Measurements from ENCODE around the gene BICDL1.

The BICDL1 gene

GRCh38 chr12:120132054-120132836, 143.2 kb downstream of the BICDL1 start:
- Histone ChIP-seq H3K36me3 (ENCODE audit: control insufficient read depth, insufficient read depth, low read length) (peaks cover 92% of the 10 kb centered on the region), H3K27me3 (replicated peaks; ENCODE audit: control insufficient read depth, insufficient read depth, low read length, poor library complexity, severe bottlenecking) (no peaks in the 10 kb centered on the region), H3K4me3 (ENCODE audit: insufficient read depth, low read depth, low read length, poor library complexity, severe bottlenecking) (no peak overlapping the region), H3K9me3 (ENCODE audit: control insufficient read depth, low read length) (no peaks in the 10 kb centered on the region), H3K27ac (ENCODE audit: insufficient read depth, low read length, poor library complexity, severe bottlenecking) (no peak overlapping the region), H3K4me1 (ENCODE audit: control insufficient read depth, insufficient read depth, low read length, poor library complexity, severe bottlenecking) (no peaks in the 10 kb centered on the region)
- DNase-seq: no peak

DNA sequence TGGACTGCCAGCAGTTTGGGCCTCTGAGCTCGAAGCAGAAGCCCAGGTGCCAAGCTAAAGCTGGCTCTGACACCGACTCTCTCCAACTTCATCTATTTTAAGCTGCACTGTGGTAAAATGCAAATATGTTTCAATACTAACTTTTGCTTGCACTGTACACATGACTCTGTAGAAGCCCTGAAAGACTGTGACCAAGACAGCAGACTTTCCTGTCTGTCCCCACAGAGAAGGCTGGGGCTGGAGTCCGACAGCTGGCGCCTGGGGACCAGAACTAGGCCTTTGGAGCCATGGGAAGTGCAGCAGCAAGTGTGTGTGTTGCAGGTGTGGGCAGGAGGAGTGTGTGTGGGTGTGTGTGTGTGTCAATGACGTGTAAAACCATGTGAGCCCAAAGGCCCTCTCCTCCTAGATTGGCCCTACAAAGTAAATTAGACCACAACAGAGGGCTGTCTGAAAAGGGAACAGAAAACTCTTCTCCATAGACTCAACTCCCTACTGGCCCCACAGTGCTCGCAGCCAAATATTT, 143.9 kb downstream of the BICDL1 start:
- Histone ChIP-seq H3K27me3 (replicated peaks; ENCODE audit: control insufficient read depth, insufficient read depth, low read length, poor library complexity, severe bottlenecking) (no peaks in the 10 kb centered on the region), H3K36me3 (ENCODE audit: control insufficient read depth, insufficient read depth, low read length) (peaks cover 92% of the 10 kb centered on the region), H3K4me1 (ENCODE audit: control insufficient read depth, insufficient read depth, low read length, poor library complexity, severe bottlenecking) (no peaks in the 10 kb centered on the region), H3K9me3 (ENCODE audit: control insufficient read depth, low read length) (no peaks in the 10 kb centered on the region), H3K4me3 (ENCODE audit: insufficient read depth, low read depth, low read length, poor library complexity, severe bottlenecking) (no peak overlapping the region), H3K27ac (ENCODE audit: insufficient read depth, low read length, poor library complexity, severe bottlenecking) (no peak overlapping the region)
- DNase-seq: no peak

DNA sequence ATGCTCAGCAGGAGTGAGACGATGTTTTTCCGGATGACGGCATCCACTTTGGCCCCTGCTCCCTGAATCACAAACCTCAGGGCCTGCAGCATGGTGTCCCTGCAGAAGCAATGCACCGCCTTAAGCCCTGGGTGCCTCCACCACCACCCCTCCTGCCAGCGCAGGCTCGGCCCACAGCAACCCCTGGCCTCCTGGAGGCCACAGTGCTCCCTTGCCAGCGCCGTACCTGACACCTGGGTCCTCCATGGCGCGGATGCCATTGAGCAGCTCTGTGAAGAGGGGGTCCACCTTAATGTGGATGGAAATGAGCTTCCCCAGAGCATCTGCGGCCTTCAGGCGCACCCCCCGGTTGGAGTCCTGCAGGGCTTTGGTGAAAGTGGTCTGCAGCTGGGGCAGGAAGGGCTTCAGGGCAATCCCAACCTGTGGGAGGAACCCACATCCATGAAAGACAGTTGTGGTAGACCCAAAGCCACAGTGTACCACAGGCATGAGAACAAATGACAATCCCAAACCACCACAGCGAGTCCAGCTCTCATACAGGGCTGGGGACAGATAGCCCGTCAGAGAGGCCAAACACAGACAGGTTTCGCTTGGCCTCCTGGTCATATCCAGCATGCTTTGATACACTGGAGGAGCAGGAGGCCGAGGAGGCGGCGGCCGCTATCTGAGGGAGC, 145.4 kb downstream of the BICDL1 start:
- Histone ChIP-seq H3K4me3 (ENCODE audit: insufficient read depth, low read depth, low read length, poor library complexity, severe bottlenecking) (no peak overlapping the region), H3K4me1 (ENCODE audit: control insufficient read depth, insufficient read depth, low read length, poor library complexity, severe bottlenecking) (no peaks in the 10 kb centered on the region), H3K9me3 (ENCODE audit: control insufficient read depth, low read length) (no peaks in the 10 kb centered on the region), H3K27me3 (replicated peaks; ENCODE audit: control insufficient read depth, insufficient read depth, low read length, poor library complexity, severe bottlenecking) (no peaks in the 10 kb centered on the region), H3K36me3 (ENCODE audit: control insufficient read depth, insufficient read depth, low read length) (peaks cover 89% of the 10 kb centered on the region), H3K27ac (ENCODE audit: insufficient read depth, low read length, poor library complexity, severe bottlenecking) (no peak overlapping the region)
- no peak for DNase-seq

DNA sequence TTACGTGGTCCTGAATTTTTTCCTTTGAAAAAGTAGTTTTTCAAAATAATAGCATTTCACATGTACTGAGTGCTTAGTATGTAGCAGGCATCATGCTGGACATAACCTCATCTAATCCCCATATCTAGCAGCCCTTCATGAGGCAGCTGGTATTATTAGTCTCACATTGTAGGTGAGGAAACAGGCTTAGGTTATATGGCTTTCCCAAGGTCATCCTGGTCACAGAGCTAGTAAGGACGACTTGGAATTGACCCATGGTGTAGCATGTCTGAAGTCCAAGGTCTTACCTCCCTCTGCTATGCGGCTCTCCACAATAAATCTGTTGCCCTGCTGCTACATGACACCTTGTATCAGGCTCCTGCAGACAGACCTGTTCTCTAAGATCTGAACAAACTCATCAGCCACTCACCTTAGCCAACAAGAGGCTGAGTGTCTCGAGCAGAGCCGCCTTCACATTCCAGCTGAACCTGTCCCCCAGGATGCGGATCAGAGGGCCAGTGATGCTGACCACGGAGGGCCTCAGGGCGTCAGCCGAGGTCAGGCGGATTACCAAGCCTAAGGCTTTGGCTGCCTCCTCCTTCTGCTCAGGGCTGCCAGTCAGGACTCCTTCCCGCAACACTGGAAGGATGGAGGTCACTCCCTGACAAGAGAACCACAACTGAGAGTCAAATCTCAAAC, 147.2 kb downstream of the BICDL1 start:
- H3K9me3 ChIP-seq (ENCODE audit: control insufficient read depth, low read length): no peaks in the 10 kb centered on the region
- no peak overlapping the region for H3K4me3 ChIP-seq (ENCODE audit: insufficient read depth, low read depth, low read length, poor library complexity, severe bottlenecking)
- DNase-seq: no peak
- H3K36me3 ChIP-seq (ENCODE audit: control insufficient read depth, insufficient read depth, low read length): peaks cover 88% of the 10 kb centered on the region
- no peaks in the 10 kb centered on the region for H3K4me1 ChIP-seq (ENCODE audit: control insufficient read depth, insufficient read depth, low read length, poor library complexity, severe bottlenecking)
- H3K27me3 ChIP-seq (replicated peaks; ENCODE audit: control insufficient read depth, insufficient read depth, low read length, poor library complexity, severe bottlenecking): no peaks in the 10 kb centered on the region
- no peak overlapping the region for H3K27ac ChIP-seq (ENCODE audit: insufficient read depth, low read length, poor library complexity, severe bottlenecking)

- Histone ChIP-seq H3K4me1 (ENCODE audit: control insufficient read depth, insufficient read depth, low read length, poor library complexity, severe bottlenecking) (no peaks in the 10 kb centered on the region), H3K27ac (ENCODE audit: insufficient read depth, low read length, poor library complexity, severe bottlenecking) (no peak overlapping the region), H3K36me3 (ENCODE audit: control insufficient read depth, insufficient read depth, low read length) (peaks cover 87% of the 10 kb centered on the region), H3K27me3 (replicated peaks; ENCODE audit: control insufficient read depth, insufficient read depth, low read length, poor library complexity, severe bottlenecking) (no peaks in the 10 kb centered on the region), H3K9me3 (ENCODE audit: control insufficient read depth, low read length) (no peaks in the 10 kb centered on the region), H3K4me3 (ENCODE audit: insufficient read depth, low read depth, low read length, poor library complexity, severe bottlenecking) (no peak overlapping the region)
- DNase-seq: no peak
Observed at GRCh38 chr12:120137833-120138232, 148.8 kb downstream of the BICDL1 start.

GRCh38 chr12:120138366-120138765, 149.3 kb downstream of the BICDL1 start:
- Histone ChIP-seq H3K27me3 (replicated peaks; ENCODE audit: control insufficient read depth, insufficient read depth, low read length, poor library complexity, severe bottlenecking) (no peaks in the 10 kb centered on the region), H3K27ac (ENCODE audit: insufficient read depth, low read length, poor library complexity, severe bottlenecking) (no peak overlapping the region), H3K36me3 (ENCODE audit: control insufficient read depth, insufficient read depth, low read length) (peaks cover 86% of the 10 kb centered on the region), H3K4me3 (ENCODE audit: insufficient read depth, low read depth, low read length, poor library complexity, severe bottlenecking) (no peak overlapping the region), H3K4me1 (ENCODE audit: control insufficient read depth, insufficient read depth, low read length, poor library complexity, severe bottlenecking) (no peaks in the 10 kb centered on the region), H3K9me3 (ENCODE audit: control insufficient read depth, low read length) (no peaks in the 10 kb centered on the region)
- DNase-seq: no peak

DNA sequence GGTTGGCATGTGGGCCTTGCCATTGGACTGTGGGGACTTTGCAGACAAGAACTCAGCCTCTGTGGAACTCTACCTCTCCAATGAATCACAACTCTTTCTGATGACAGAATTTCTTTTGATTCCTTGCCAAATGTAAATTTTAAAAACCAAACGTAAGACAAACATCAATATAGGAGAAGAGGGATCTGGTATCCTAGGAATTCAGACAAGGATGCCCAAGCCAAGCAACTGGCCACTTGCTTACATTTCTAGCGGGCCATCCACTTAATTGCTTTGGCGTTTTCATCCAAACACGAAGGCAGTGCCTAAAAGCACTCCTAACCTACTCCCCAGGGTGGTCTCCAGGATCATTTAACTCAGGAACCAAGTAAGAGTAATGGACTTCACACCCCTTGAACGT, 150.9 kb downstream of the BICDL1 start:
- H3K36me3 ChIP-seq (ENCODE audit: control insufficient read depth, insufficient read depth, low read length): peaks cover 85% of the 10 kb centered on the region
- no peak overlapping the region for H3K27ac ChIP-seq (ENCODE audit: insufficient read depth, low read length, poor library complexity, severe bottlenecking)
- H3K9me3 ChIP-seq (ENCODE audit: control insufficient read depth, low read length): no peaks in the 10 kb centered on the region
- H3K27me3 ChIP-seq (replicated peaks; ENCODE audit: control insufficient read depth, insufficient read depth, low read length, poor library complexity, severe bottlenecking): no peaks in the 10 kb centered on the region
- H3K4me3 ChIP-seq (ENCODE audit: insufficient read depth, low read depth, low read length, poor library complexity, severe bottlenecking): no peak overlapping the region
- H3K4me1 ChIP-seq (ENCODE audit: control insufficient read depth, insufficient read depth, low read length, poor library complexity, severe bottlenecking): no peaks in the 10 kb centered on the region
- no peak for DNase-seq

DNA sequence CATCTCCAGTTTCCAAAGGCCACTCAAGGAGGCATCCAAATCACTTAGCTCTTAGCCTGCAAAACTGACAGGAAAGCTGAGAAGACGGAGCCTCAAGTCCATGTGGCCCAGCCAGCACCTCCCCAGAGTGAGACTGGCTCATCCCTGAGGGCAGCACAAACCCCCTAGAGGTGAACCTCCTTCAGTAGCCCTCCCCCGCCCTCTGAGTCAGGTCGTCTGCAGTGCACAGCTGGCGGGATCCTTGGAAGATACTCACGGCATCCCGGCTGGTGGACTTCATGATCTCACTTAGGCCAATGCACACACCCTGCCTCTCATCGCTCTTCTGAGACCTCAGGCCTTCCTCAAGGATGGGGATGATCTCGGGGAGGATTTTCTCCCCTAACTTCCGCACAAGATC, 151.6 kb downstream of the BICDL1 start:
- H3K4me3 ChIP-seq (ENCODE audit: insufficient read depth, low read depth, low read length, poor library complexity, severe bottlenecking): no peak overlapping the region
- H3K9me3 ChIP-seq (ENCODE audit: control insufficient read depth, low read length): no peaks in the 10 kb centered on the region
- no peaks in the 10 kb centered on the region for H3K4me1 ChIP-seq (ENCODE audit: control insufficient read depth, insufficient read depth, low read length, poor library complexity, severe bottlenecking)
- H3K27me3 ChIP-seq (replicated peaks; ENCODE audit: control insufficient read depth, insufficient read depth, low read length, poor library complexity, severe bottlenecking): no peaks in the 10 kb centered on the region
- peaks cover 89% of the 10 kb centered on the region for H3K36me3 ChIP-seq (ENCODE audit: control insufficient read depth, insufficient read depth, low read length)
- H3K27ac ChIP-seq (ENCODE audit: insufficient read depth, low read length, poor library complexity, severe bottlenecking): no peak overlapping the region
- no peak for DNase-seq

GRCh38 chr12:120141336-120141735, 152.3 kb downstream of the BICDL1 start:
- no peak for DNase-seq
- H3K27me3 ChIP-seq (replicated peaks; ENCODE audit: control insufficient read depth, insufficient read depth, low read length, poor library complexity, severe bottlenecking): no peaks in the 10 kb centered on the region
- H3K36me3 ChIP-seq (ENCODE audit: control insufficient read depth, insufficient read depth, low read length): peaks cover 89% of the 10 kb centered on the region
- no peaks in the 10 kb centered on the region for H3K4me1 ChIP-seq (ENCODE audit: control insufficient read depth, insufficient read depth, low read length, poor library complexity, severe bottlenecking)
- no peaks in the 10 kb centered on the region for H3K9me3 ChIP-seq (ENCODE audit: control insufficient read depth, low read length)
- no peak overlapping the region for H3K4me3 ChIP-seq (ENCODE audit: insufficient read depth, low read depth, low read length, poor library complexity, severe bottlenecking)
- H3K27ac ChIP-seq (ENCODE audit: insufficient read depth, low read length, poor library complexity, severe bottlenecking): no peak overlapping the region
